HG02943 (cell line): ENCODE data around the gene DGCR6.
"Not testable (repeated sequence)": the region's sequence is repeated elsewhere in the genome, so short reads cannot be mapped to it uniquely, and the experiment has no call there.

ENCODE experiments used
- ATAC-seq: cut with Tn5 transposase; IDR thresholded peaks from one replicate; pipeline ENCODE4 v1.9.1; 2021; ENCODE audit warnings: mild to moderate bottlenecking, low read depth, moderate library complexity; ENCODE audit not compliant: unreplicated experiment

DGCR6 gene

DNA sequence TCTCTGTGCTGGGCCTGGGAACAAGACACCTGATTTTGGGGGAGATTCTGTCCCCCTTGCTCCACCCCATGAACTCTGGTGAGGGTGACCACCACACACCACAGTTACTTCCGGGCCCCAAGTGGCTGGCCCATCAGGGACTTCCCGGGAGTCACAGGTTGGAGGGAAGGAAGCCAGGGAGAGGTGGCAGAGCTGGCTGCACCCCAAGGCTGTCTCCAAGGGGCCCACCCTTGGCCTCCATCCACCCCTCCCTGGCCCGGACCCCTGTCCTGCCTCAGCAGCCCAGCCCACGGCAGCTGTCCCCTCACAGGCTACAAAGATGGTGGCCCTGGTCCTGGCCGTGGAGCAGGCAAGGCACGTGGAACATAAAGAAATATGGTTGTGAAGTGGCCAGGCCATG, 53.1 kb downstream of the DGCR6 start:
- ATAC-seq: not testable (repeated sequence)

DNA sequence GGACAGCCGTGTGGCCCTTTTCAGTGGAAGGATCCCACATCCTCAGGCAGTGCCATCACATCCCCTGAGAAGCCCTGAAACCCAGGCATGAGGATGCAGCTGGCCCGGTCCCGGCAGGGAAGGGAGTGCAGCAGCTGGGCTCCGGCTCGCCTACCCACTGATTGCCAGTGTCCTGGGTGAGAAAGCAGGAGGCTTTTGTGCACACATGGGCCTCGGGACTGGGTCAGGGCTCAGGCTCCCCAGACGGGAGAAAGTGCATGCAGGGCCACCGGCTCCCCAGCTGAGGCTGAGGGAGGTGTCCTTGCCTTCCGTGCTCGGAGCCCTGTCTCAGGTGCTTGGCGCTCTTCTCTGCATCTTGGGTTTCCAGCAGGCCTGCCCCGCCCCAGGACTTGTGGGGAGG, 53.6 kb downstream of the DGCR6 start:
- ATAC-seq: not testable (repeated sequence)

DNA sequence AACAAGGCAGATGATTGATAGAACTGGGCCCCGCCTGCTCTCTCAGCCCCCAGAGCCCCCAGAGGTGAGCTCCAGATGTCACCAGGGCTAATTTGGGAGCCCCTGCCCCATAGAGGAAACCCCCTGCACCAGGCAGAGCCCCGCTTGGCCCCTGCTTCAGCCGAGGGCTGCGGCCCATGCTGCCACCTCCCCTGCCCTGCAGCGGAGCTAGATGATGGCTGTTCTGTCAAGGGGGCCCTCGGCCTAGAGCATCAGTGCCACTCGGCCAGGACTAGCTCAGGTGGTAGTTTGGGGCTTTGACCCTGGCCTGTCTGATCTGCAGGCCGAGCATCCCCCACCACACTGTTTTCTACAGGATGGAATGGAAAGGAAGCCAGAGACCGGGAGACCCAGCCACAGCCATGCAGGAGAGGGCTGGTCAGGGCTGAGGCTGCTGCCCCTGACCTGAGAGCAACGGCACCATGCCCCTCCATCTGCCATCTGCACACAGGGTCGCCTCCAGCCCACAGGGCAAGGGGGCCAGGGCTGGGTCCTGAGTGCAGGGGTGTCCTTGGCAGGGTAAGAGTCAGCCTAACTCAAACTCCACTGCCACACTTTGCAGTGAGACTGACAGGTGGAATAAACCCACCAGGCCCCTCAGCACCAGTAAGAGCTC, 54.2 kb downstream of the DGCR6 start:
- not testable (repeated sequence) for ATAC-seq

DNA sequence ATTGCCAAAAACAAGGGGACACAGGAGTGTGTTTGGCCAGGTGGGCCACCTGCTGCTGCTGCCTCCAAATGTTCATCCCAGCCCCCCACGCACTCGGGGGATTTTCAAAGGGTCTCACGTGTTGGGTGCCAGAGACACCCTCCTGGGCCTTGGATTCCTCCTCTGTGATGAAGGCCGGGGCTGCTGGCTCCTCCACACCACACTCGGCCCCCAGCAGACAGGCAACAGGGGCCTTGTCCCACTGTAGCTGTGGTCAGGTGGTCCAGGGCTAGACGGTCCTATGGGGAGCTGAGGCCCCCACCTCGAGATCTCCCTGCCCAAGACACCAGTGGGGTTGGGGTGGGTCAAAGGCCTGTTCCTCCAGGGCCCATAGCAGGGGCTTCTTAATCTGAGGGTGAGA, 55.1 kb downstream of the DGCR6 start:
- not testable (repeated sequence) for ATAC-seq
